ENCODE measurements around the gene ELP4.

GRCh38 chr11:31625868-31626267, 116.3 kb downstream of the ELP4 start:
- TF ChIP-seq EZH2 (IDR thresholded peaks at IDR 0.05; ENCODE audit: insufficient read depth, poor library complexity, severe bottlenecking) = no peak
- no peak for TF ChIP-seq EZH2phosphoT487 (IDR thresholded peaks at IDR 0.05; ENCODE audit: insufficient read depth, low read depth)

Measured in GM23248 (cell line).